Heart left ventricle (tissue), 13 donors: ENCODE data around the gene LRPPRC.

Source experiments
- POLR2A ChIP-seq, 2 donors: fragments of 450-650 bp; IDR thresholded peaks; one replicate each; pipeline ENCODE4 v1.6.1; 2017; ENCODE audit warnings: antibody characterized with exemption in 2 of 2, mild to moderate bottlenecking in 2 of 2, moderate library complexity in 2 of 2
- TF ChIP-seq, protein P1 (sequence below), 12 donors: fragments of 200-600 bp; sonication (generic) in 4 of 12; IDR thresholded peaks; one replicate each; pipeline versions ENCODE4 v1.5.0 to v1.8.0; 2018 to 2022; ENCODE audit warnings: antibody characterized with exemption in 12 of 12, mild to moderate bottlenecking in 5 of 12
- donor health status: ischemic (EF 13 %, LVEDD 7.1; RV severe dilation, severe dysfunction).
- donor health status: DM: no; HTN: yes; CAD: no.
- donor health status: DM: no; HTN: no; CAD: no.
- donor health status: ischemic (EF 25% LVEDD 6.9; RV normal size, moderate dysfunction).
- donor health status: ischemic (EF 25% LVEDD 5.7; RV mildly dilated, moderate dysfunction).
- donor health status: ischemic (EF 35%, LVEDD 5.7; RV mildly dilated, moderate dysfunction).
- donor health status: nonischemic (EF 11% LVEDD 7.7; RV severe dilation, severe dysfunction).
- donor health status: DM: yes; HTN: yes; CAD: no.
- donor health status: PGD.
- donor health status: ischemic (EF 29% LVEDD 5.4; RV normal size, mild dysfunction).
- donor health status: nonischemic (EF 23%, LVEDD 6.1; RV moderate dilation, normal function).

- TF ChIP-seq, protein P1, sequence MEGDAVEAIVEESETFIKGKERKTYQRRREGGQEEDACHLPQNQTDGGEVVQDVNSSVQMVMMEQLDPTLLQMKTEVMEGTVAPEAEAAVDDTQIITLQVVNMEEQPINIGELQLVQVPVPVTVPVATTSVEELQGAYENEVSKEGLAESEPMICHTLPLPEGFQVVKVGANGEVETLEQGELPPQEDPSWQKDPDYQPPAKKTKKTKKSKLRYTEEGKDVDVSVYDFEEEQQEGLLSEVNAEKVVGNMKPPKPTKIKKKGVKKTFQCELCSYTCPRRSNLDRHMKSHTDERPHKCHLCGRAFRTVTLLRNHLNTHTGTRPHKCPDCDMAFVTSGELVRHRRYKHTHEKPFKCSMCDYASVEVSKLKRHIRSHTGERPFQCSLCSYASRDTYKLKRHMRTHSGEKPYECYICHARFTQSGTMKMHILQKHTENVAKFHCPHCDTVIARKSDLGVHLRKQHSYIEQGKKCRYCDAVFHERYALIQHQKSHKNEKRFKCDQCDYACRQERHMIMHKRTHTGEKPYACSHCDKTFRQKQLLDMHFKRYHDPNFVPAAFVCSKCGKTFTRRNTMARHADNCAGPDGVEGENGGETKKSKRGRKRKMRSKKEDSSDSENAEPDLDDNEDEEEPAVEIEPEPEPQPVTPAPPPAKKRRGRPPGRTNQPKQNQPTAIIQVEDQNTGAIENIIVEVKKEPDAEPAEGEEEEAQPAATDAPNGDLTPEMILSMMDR (IDR thresholded peaks at IDR 0.05) = no peak
- TF ChIP-seq POLR2A (IDR thresholded peaks at IDR 0.05) = no peak
Observed at GRCh38 chr2:43848214-43848613, 147.6 kb downstream of the LRPPRC start.
